Measurements from ENCODE around the gene VIL1. TPM values are rescaled to one million over a fixed set of nuclear protein-coding genes. Genes with fewer than 3 reads are reported as not detected.

The VIL1 gene
- total and polyA plus RNA-seq, 9 donors = 0.05 to 1.3 (median 0.38) TPM; not detected in 6

GRCh38 chr2:218374795-218375194, 44.1 kb upstream of the VIL1 start:
- Histone ChIP-seq H3K27ac (no peak overlapping the region), H3K27me3 (no peaks in the 10 kb centered on the region), H3K4me1 (ENCODE audit: insufficient read depth) (no peaks in the 10 kb centered on the region), H3K36me3 (no peaks in the 10 kb centered on the region), H3K9me3 (no peaks in the 10 kb centered on the region), H3K4me3 (no peak overlapping the region)
- no peak for DNase-seq
- intact Hi-C loops (cut with DNase I) = no loop called here
- WGBS, 3 donors = 39 to 46% (median 42%) methylated on average over 4 of the region's 4 CpGs
- TF ChIP-seq POLR2A (IDR thresholded peaks at IDR 0.05) = no peak
- TF ChIP-seq CTCF (IDR thresholded peaks at IDR 0.05) = no peak
- TF ChIP-seq EP300 (IDR thresholded peaks at IDR 0.05) = no peak

- H3K27me3 ChIP-seq = no peaks in the 10 kb centered on the region
- H3K27ac ChIP-seq = no peak overlapping the region
- WGBS, 3 donors = 1 to 5% (median 3%) methylated on average over 2 of the region's 2 CpGs
- H3K36me3 ChIP-seq = no peaks in the 10 kb centered on the region
- no peak overlapping the region for H3K4me3 ChIP-seq
- TF ChIP-seq POLR2A (IDR thresholded peaks at IDR 0.05) (no peak), EP300 (IDR thresholded peaks at IDR 0.05) (no peak), CTCF (IDR thresholded peaks at IDR 0.05) (no peak)
- no peak for DNase-seq
- H3K4me1 ChIP-seq (ENCODE audit: insufficient read depth) = no peaks in the 10 kb centered on the region
- intact Hi-C loops (cut with DNase I) = no loop called here
- H3K9me3 ChIP-seq = no peaks in the 10 kb centered on the region
Observed at GRCh38 chr2:218375212-218375611, 43.7 kb upstream of the VIL1 start.

- Histone ChIP-seq H3K27me3 (no peaks in the 10 kb centered on the region), H3K27ac (no peak overlapping the region), H3K4me3 (no peak overlapping the region), H3K9me3 (no peaks in the 10 kb centered on the region), H3K36me3 (no peaks in the 10 kb centered on the region), H3K4me1 (ENCODE audit: insufficient read depth) (no peaks in the 10 kb centered on the region)
- intact Hi-C loops (cut with DNase I) = no loop called here
- no peak for TF ChIP-seq EP300 (IDR thresholded peaks at IDR 0.05)
- TF ChIP-seq POLR2A (IDR thresholded peaks at IDR 0.05) = no peak
- TF ChIP-seq CTCF (IDR thresholded peaks at IDR 0.05) = no peak
- DNase-seq = no peak
- 83 to 91% (median 88%) methylated on average over 5 of the region's 5 CpGs for WGBS, 3 donors
Observed at GRCh38 chr2:218378053-218378452, 40.9 kb upstream of the VIL1 start.

- 83 to 89% (median 83%) methylated on average over 13 of the region's 13 CpGs for WGBS, 3 donors
- no peaks in the 10 kb centered on the region for H3K9me3 ChIP-seq
- H3K27me3 ChIP-seq = no peaks in the 10 kb centered on the region
Observed at GRCh38 chr2:218381916-218382366, 37.0 kb upstream of the VIL1 start, which contains the start of gene SLC11A1. Gene SLC11A1 (plus strand): TSS chr2:218382273. CDS start chr2:218382369, 96 bp downstream.

More at GRCh38 chr2:218381916-218382366, 37.0 kb upstream of the VIL1 start, which contains the start of gene SLC11A1:
- no peak for TF ChIP-seq CTCF (IDR thresholded peaks at IDR 0.05)
- peak; percentile 7 for TF ChIP-seq POLR2A (IDR thresholded peaks at IDR 0.05)
- TF ChIP-seq EP300 (IDR thresholded peaks at IDR 0.05) = no peak
- peaks cover under 1% of the 10 kb centered on the region for H3K4me1 ChIP-seq (ENCODE audit: insufficient read depth)
- intact Hi-C loops (cut with DNase I) = no loop called here
- no peak within 1 kb of the TSS for H3K27ac ChIP-seq
- no peaks in the 10 kb centered on the region for H3K36me3 ChIP-seq
- peak in 1 of 5 donors; percentile 21 for DNase-seq
- H3K4me3 ChIP-seq = no peak within 1 kb of the TSS

Data from ovary (tissue), 9 donors.